Peyer's patch (tissue), 4 donors: ENCODE results near the gene MMP21. TPM values are rescaled to one million over a fixed set of nuclear protein-coding genes. Genes with fewer than 3 reads are reported as not detected.

Experiments used
- DNase-seq, 3 donors: peaks; one replicate each; pipeline ENCODE4 v3.0.0-alpha.2; 2017 to 2019
- H3K27ac ChIP-seq, 4 donors: fragments of 200-600 bp; sonication (generic); one replicate each; pipeline ENCODE4 v1.5.1; 2016 to 2019
- H3K27me3 ChIP-seq, 2 donors: fragments of 200-600 bp; sonication (generic); one replicate each; pipeline ENCODE4 v1.5.1; 2019
- H3K36me3 ChIP-seq, 3 donors: fragments of 200-600 bp; sonication (generic); one replicate each; pipeline ENCODE4 v1.5.1; 2016 to 2019
- H3K4me1 ChIP-seq, 4 donors: fragments of 200-600 bp; sonication (generic); one replicate each; pipeline ENCODE4 v1.5.1; 2016 to 2019
- H3K4me3 ChIP-seq, 4 donors: fragments of 200-600 bp; sonication (generic); 1 replicate in 3 of 4; 2 replicates in 1 of 4; pipeline ENCODE4 v1.5.1; 2016 to 2019; ENCODE audit warnings: mild to moderate bottlenecking in 1 of 4
- H3K9me3 ChIP-seq, 4 donors: fragments of 200-600 bp; sonication (generic); one replicate each; pipeline ENCODE4 v1.5.1; 2016 to 2019; ENCODE audit warnings: mild to moderate bottlenecking in 1 of 4
- POLR2A ChIP-seq, 2 donors: fragments of 450-650 bp; IDR thresholded peaks; one replicate each; pipeline ENCODE4 v1.5.1; 2017; ENCODE audit warnings: antibody characterized with exemption in 2 of 2, mild to moderate bottlenecking in 2 of 2, moderate library complexity in 2 of 2
- total RNA-seq, 4 donors: library from RNA; depleted of rRNA; stranded (reverse); fragments of >200 nt; gene quantifications; one replicate each; pipeline ENCODE4 v1.1.0, GENCODE V29; 2016
- TF ChIP-seq, protein P1 (sequence below), 6 experiments: fragments of 450-650 bp in 4 of 6; fragments of 200-600 bp in 2 of 6; sonication (generic) in 1 of 6; IDR thresholded peaks; one replicate each; pipeline ENCODE4 v1.5.1; 2017 to 2019; ENCODE audit warnings: antibody characterized with exemption in 6 of 6, mild to moderate bottlenecking in 3 of 6, moderate library complexity in 1 of 6

Gene MMP21
- total RNA-seq, 4 donors from 2014 or later, result 1.2 to 2.5 TPM; not detected in 2

DNA sequence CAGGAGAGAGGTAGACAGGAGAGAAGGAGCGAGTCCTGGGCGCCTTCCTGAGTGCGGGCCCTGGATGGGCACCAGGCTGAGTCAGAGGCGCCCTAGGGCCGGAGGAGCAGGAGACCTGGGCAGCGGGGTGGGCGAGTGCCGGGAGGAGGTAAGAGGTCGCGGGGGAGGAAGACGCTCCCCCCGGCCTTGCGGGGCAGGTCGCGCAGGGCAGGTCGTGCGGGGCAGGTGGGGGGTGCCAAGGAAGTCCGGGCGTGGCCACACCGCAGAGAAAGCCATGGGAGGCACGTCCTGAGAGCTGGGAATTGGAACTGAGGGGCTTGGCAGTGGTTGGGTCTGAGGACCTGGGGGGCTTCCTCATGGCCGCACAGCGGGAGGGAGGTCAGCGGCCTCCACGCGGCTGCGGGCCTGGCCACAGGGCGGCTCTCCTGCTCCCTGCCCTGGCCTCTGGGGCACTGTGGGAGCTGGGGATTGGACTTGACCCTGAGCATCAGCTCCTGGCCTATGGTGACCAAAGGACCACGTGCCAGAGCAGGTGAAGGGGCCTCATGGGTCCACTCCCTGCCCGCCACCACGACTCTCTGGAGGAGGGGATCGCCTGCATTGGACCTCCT lies 935 bp downstream of the MMP21 start:
- TF ChIP-seq, protein P1, sequence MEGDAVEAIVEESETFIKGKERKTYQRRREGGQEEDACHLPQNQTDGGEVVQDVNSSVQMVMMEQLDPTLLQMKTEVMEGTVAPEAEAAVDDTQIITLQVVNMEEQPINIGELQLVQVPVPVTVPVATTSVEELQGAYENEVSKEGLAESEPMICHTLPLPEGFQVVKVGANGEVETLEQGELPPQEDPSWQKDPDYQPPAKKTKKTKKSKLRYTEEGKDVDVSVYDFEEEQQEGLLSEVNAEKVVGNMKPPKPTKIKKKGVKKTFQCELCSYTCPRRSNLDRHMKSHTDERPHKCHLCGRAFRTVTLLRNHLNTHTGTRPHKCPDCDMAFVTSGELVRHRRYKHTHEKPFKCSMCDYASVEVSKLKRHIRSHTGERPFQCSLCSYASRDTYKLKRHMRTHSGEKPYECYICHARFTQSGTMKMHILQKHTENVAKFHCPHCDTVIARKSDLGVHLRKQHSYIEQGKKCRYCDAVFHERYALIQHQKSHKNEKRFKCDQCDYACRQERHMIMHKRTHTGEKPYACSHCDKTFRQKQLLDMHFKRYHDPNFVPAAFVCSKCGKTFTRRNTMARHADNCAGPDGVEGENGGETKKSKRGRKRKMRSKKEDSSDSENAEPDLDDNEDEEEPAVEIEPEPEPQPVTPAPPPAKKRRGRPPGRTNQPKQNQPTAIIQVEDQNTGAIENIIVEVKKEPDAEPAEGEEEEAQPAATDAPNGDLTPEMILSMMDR (IDR thresholded peaks at IDR 0.05), result no peak
- no peak for TF ChIP-seq POLR2A (IDR thresholded peaks at IDR 0.05)
- no peaks in the 10 kb centered on the region for H3K36me3 ChIP-seq
- H3K4me1 ChIP-seq, result no peaks in the 10 kb centered on the region
- no peaks in the 10 kb centered on the region for H3K9me3 ChIP-seq
- no peak for DNase-seq
- no peaks in the 10 kb centered on the region for H3K27me3 ChIP-seq
- H3K27ac ChIP-seq, result no peak overlapping the region
- H3K4me3 ChIP-seq, result no peak overlapping the region

DNA sequence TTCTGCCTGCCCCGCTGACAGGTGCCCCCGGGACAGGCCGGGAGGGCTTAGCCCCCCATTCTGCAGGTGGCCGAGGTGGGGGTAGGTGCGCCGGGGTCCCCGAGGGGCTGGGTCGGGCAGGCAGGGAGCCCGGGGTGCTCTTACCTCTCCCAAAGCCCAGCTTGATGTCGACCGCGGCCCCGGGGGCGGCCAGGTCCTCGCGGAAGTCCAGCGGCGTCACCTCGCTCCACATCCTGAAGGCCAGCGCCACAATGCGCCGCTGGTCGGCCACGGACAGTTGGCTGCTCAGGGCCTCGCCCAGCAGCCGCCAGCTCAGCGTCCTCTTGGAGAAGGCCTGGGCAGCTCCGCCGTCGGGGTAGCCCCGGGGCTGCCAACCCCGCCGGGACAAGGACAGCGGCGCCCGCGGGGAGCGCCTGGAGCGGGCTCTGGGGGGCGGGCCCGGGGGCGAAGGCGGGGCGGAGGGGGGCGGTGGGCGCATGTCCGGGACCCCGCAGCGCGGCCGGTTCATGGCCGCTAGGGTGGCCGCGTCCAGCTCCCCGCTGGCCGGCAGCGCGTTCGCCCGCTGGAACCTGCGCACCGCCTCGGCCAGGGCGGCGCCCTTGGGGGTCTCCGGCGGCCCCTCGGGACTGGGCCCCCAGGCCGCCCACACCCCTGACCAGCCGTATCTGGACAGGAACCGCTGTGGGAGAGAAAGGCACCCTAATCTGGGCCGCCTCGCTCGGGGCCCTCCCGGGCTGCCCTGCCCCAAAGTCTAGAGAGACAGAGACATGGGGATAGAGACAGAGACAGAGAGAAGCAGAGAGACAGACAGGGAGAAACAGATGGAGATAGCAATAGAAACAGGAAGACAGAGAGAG lies 1.7 kb downstream of the MMP21 start:
- no peak for TF ChIP-seq POLR2A (IDR thresholded peaks at IDR 0.05)
- TF ChIP-seq, protein P1 (IDR thresholded peaks at IDR 0.05), result no peak
- Histone ChIP-seq H3K4me3 (no peak overlapping the region), H3K9me3 (no peaks in the 10 kb centered on the region), H3K36me3 (no peaks in the 10 kb centered on the region), H3K27me3 (no peaks in the 10 kb centered on the region), H3K27ac (no peak overlapping the region), H3K4me1 (peaks cover 0 to 4% (median 0%) of the 10 kb centered on the region in 4 donors)
- DNase-seq, result no peak

DNA sequence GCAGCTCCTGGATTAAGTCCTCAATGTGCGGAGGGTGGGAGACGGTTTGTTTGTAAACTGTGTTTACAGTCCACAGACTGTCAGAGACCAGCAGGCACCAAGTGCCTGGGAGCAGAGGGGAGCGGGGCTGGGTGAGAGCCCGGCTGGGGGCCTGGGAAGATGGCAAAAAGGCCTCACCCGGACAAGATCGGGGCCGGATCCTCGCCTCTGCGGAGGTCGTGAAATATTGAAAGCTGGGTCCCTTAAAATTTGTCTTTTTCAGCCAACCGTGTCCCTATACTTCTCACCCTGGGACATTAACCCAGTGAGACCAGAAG lies 2.8 kb downstream of the MMP21 start:
- Histone ChIP-seq H3K27ac (no peak overlapping the region), H3K36me3 (no peaks in the 10 kb centered on the region), H3K4me3 (no peak overlapping the region), H3K4me1 (peaks cover 0 to 6% (median 0%) of the 10 kb centered on the region in 4 donors), H3K9me3 (no peaks in the 10 kb centered on the region), H3K27me3 (no peaks in the 10 kb centered on the region)
- no peak for DNase-seq
- TF ChIP-seq, protein P1 (IDR thresholded peaks at IDR 0.05), result no peak
- TF ChIP-seq POLR2A (IDR thresholded peaks at IDR 0.05), result no peak

DNA sequence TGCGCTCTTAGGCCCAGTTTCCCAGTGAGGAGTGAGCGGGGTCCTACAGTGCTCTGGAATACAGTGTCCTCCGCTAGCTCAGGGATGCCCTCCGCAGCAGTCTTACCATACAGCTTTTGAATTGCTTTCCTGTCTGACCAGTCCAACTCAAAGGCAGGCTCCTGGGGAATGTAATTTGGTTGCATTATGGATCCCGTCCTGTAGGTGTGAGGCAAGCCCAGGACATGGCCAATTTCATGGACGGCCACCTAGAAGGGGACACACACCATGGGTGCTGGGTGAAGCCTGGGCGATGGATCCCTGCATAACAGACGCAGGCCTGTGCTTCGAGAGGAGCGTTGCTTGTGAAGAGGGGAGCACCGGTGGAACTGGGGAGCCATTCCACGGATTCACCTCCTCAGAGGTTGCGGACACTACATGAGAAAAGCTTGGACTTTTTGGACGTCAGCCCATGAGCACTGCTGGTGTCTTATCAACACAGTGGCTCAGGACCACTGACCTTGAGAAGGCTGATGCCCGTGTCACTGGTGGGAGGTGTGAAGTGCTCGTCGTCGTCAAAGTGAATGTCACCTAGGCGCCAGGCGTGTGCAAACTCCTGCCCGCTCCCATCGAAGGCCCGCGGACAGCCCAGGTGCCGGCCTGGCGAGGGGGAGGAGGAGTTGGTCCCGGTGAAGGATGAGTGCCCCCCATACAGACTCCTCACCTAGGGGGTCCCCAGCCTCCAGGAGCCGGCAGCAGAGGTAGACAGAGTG lies 3.3 kb downstream of the MMP21 start:
- H3K4me3 ChIP-seq, result no peak overlapping the region
- DNase-seq, result no peak
- TF ChIP-seq, protein P1 (IDR thresholded peaks at IDR 0.05), result no peak
- TF ChIP-seq POLR2A (IDR thresholded peaks at IDR 0.05), result no peak

DNA sequence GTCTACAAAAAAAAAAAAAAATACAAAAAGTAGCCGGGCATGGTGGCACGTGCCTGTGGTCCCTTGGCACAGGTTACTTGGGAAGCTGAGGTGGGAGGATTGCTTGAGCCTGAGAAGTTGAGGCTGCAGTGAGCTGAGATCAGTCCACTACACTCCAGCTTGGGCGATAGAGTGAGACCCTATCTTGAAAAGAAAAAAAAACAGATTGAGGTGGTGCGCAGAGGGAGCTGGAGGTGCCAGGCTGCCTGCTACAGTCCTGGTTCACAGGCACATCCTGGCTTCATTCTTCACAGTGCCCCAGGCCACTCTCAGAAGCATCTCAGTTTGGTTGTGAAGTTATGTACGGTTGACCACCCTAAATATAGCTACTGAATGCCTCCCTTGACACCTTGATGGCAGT lies 4.8 kb downstream of the MMP21 start:
- no peak overlapping the region for H3K27ac ChIP-seq
- H3K27me3 ChIP-seq, result no peaks in the 10 kb centered on the region
- H3K4me1 ChIP-seq, result peaks cover 0 to 6% (median 0%) of the 10 kb centered on the region in 4 donors
- no peak for DNase-seq
- H3K4me3 ChIP-seq, result no peak overlapping the region
- peaks cover 0 to 7% (median 0%) of the 10 kb centered on the region in 3 donors for H3K36me3 ChIP-seq
- TF ChIP-seq, protein P1 (IDR thresholded peaks at IDR 0.05), result no peak
- H3K9me3 ChIP-seq, result no peaks in the 10 kb centered on the region

More for the DNA sequence above, 3.3 kb downstream of the MMP21 start:
- no peaks in the 10 kb centered on the region for H3K27me3 ChIP-seq
- no peak overlapping the region for H3K27ac ChIP-seq
- H3K36me3 ChIP-seq, result no peaks in the 10 kb centered on the region
- H3K4me1 ChIP-seq, result peaks cover 0 to 6% (median 0%) of the 10 kb centered on the region in 4 donors
- H3K9me3 ChIP-seq, result no peaks in the 10 kb centered on the region
